22Rv1 (cell line): ENCODE results near the gene KCNT1.

Experiments
- H3K27ac ChIP-seq: fragments of 450-650 bp; 2 replicates; pipeline ENCODE4 v1.5.1; 2017
- CTCF ChIP-seq: fragments of 450-650 bp; IDR thresholded peaks from 2 replicates; pipeline ENCODE4 v1.5.1; 2017; ENCODE audit warnings: mild to moderate bottlenecking
- ZFX ChIP-seq: fragments of 450-650 bp; IDR thresholded peaks from 2 replicates; pipeline ENCODE4 v1.6.1; 2017; ENCODE audit warnings: antibody characterized with exemption, borderline replicate concordance

Gene KCNT1

GRCh38 chr9:135737840-135738521 lies 36.0 kb downstream of the KCNT1 start:
- TF ChIP-seq ZFX (no peak), CTCF (no peak)
- H3K27ac ChIP-seq, result no peak overlapping the region

- H3K27ac ChIP-seq, result no peak overlapping the region
- TF ChIP-seq CTCF (no peak), ZFX (no peak)
Observed at GRCh38 chr9:135739271-135740220, 37.6 kb downstream of the KCNT1 start.

DNA sequence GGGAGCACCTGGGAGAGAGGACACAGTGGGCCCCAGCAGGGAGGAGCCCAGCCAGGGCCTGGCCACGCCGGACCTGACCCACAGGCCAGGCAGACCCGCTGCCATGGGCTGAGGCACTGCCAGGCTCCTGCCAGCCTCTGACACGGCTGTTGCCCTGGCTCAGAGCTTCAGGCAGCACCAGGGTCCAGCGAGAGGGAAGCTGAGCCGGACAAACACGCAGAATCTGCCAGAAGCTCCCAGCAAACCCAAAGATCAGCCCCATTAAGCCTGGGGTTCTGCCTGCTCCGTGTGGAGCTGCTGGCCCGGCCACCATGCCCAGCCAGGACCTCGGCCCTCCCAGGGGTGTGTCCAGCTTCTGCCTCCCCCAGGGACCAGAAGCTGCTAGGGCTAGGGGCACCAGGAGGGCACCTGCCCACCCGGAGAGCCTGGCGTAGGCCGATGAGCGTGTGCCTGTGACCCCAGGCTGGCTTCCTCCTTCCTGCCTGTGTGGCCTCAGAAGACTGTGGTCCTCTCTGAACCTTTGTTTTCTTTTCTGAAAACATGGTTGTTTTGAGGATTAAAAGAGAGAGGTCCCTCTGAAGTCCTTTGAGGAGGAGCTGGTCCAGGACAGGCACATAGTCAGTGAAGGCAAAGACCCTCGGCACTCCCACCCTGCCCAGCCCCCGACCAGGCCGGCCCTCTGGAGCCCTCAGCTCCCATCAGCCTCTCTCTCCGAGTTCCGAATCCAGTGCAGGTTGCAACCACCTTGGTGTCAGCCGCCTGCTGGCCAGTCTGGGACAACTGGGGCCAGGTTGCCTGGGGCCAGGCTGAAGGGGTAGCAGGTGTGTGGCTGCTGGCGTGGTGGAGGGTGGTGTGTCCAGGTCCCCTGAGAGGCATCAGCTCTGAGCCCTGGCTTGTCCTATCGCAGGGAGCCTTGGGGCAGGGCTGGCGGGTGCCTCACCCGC lies 39.6 kb downstream of the KCNT1 start:
- no peak overlapping the region for H3K27ac ChIP-seq
- TF ChIP-seq CTCF, result no peak
- no peak for TF ChIP-seq ZFX

- TF ChIP-seq ZFX (no peak), CTCF (no peak)
- no peak overlapping the region for H3K27ac ChIP-seq
Observed at GRCh38 chr9:135743021-135743420, 41.0 kb downstream of the KCNT1 start.

- no peak overlapping the region for H3K27ac ChIP-seq
- no peak for TF ChIP-seq ZFX
- no peak for TF ChIP-seq CTCF
Observed at GRCh38 chr9:135743546-135744332, 41.8 kb downstream of the KCNT1 start.

GRCh38 chr9:135744333-135745070 lies 42.5 kb downstream of the KCNT1 start:
- no peak overlapping the region for H3K27ac ChIP-seq
- TF ChIP-seq ZFX (no peak), CTCF (no peak)
